Ectodermal cell (in vitro differentiated cells): ENCODE measurements around the gene TEX44. TPM values are rescaled to one million over a fixed set of nuclear protein-coding genes. Genes with fewer than 3 reads are reported as not detected.

Experiments used
- H3K27ac ChIP-seq: 2 replicates; pipeline ENCODE4 v1.7.0; 2013; ENCODE audit warnings: mild to moderate bottlenecking, low read depth, low read length; ENCODE audit not compliant: insufficient read depth, poor library complexity, severe bottlenecking
- H3K27me3 ChIP-seq: 2 replicates; pipeline ENCODE4 v1.7.0; 2013; ENCODE audit warnings: mild to moderate bottlenecking, low read length; ENCODE audit not compliant: insufficient read depth, control insufficient read depth, poor library complexity, severe bottlenecking
- H3K36me3 ChIP-seq: one replicate; pipeline ENCODE4 v1.7.0; 2013; ENCODE audit warnings: low read length; ENCODE audit not compliant: control insufficient read depth, insufficient read depth
- H3K4me1 ChIP-seq: one replicate; pipeline ENCODE4 v1.7.0; 2013; ENCODE audit warnings: low read length; ENCODE audit not compliant: control insufficient read depth, insufficient read depth
- H3K4me3 ChIP-seq: 2 replicates; pipeline ENCODE4 v1.7.0; 2013; ENCODE audit warnings: low read depth, low read length, control low read depth; ENCODE audit not compliant: insufficient read depth
- H3K9me3 ChIP-seq: 2 replicates; pipeline ENCODE4 v1.7.0; 2013; ENCODE audit warnings: mild to moderate bottlenecking, low read length, moderate library complexity; ENCODE audit not compliant: control insufficient read depth
- WGBS, 2 experiments: methylation state at CpG; one replicate each; pipeline ENCODE4 v1.1.7; 2013; ENCODE audit warnings: missing lambda C conversion rate in 2 of 2; 5-methylcytosine and 5-hydroxymethylcytosine counted together
- polyA plus RNA-seq, 4 experiments: library from polyadenylated mRNA; stranded (reverse); fragments of 50-300 nt; gene quantifications; one replicate each; pipeline ENCODE4 v1.2.3, GENCODE V29; 2013

TEX44 gene
- not detected for polyA plus RNA-seq (2013, experiment 1 of 4)
- polyA plus RNA-seq (2013, experiment 2 of 4) = not detected
- polyA plus RNA-seq (2013, experiment 3 of 4) = not detected
- not detected for polyA plus RNA-seq (2013, experiment 4 of 4)

- H3K4me1 ChIP-seq = peaks cover 8% of the 10 kb centered on the region
- no peak within 1 kb of the TSS for H3K27ac ChIP-seq
- no peaks in the 10 kb centered on the region for H3K27me3 ChIP-seq
- no peaks in the 10 kb centered on the region for H3K36me3 ChIP-seq
- no peaks in the 10 kb centered on the region for H3K9me3 ChIP-seq
- H3K4me3 ChIP-seq = no peak within 1 kb of the TSS
- WGBS, 2 experiments = 92 to 93% methylated on average over 6 of the region's 6 CpGs
These were observed at the start of gene TEX44 for GRCh38 chr2:231592636-231593145. TSS of gene TEX44 (plus strand) at chr2:231592864. CDS start at chr2:231592952, 88 bp downstream.

GRCh38 chr2:231545105-231545902 lies 47.4 kb upstream of the TEX44 start:
- Histone ChIP-seq H3K4me1 (no peaks in the 10 kb centered on the region), H3K4me3 (no peak overlapping the region), H3K27ac (no peak overlapping the region), H3K27me3 (no peaks in the 10 kb centered on the region), H3K36me3 (no peaks in the 10 kb centered on the region), H3K9me3 (peaks cover 4% of the 10 kb centered on the region)
- 92 to 94% methylated on average over 14 of the region's 14 CpGs for WGBS, 2 experiments

GRCh38 chr2:231546014-231546715 lies 46.5 kb upstream of the TEX44 start:
- peaks cover 4% of the 10 kb centered on the region for H3K9me3 ChIP-seq
- H3K4me3 ChIP-seq = no peak overlapping the region
- H3K27me3 ChIP-seq = no peaks in the 10 kb centered on the region
- H3K36me3 ChIP-seq = no peaks in the 10 kb centered on the region
- WGBS, 2 experiments = 89 to 93% methylated on average over 13 of the region's 13 CpGs
- no peak overlapping the region for H3K27ac ChIP-seq
- no peaks in the 10 kb centered on the region for H3K4me1 ChIP-seq

GRCh38 chr2:231547315-231548110 lies 45.2 kb upstream of the TEX44 start:
- WGBS, 2 experiments = 87 to 92% methylated on average over 11 to 12 of the region's 12 CpGs
- Histone ChIP-seq H3K27me3 (no peaks in the 10 kb centered on the region), H3K27ac (no peak overlapping the region), H3K9me3 (peaks cover 4% of the 10 kb centered on the region), H3K4me1 (no peaks in the 10 kb centered on the region), H3K36me3 (no peaks in the 10 kb centered on the region), H3K4me3 (no peak overlapping the region)

- Histone ChIP-seq H3K9me3 (no peaks in the 10 kb centered on the region), H3K36me3 (no peaks in the 10 kb centered on the region), H3K4me1 (no peaks in the 10 kb centered on the region), H3K27ac (no peak overlapping the region), H3K4me3 (no peak overlapping the region), H3K27me3 (no peaks in the 10 kb centered on the region)
- 71 to 78% methylated on average over 3 of the region's 3 CpGs for WGBS, 2 experiments
These were observed 43.9 kb upstream of the TEX44 start for GRCh38 chr2:231548752-231549151.

GRCh38 chr2:231549446-231550239 lies 43.0 kb upstream of the TEX44 start:
- H3K27ac ChIP-seq = no peak overlapping the region
- H3K9me3 ChIP-seq = no peaks in the 10 kb centered on the region
- no peak overlapping the region for H3K4me3 ChIP-seq
- no peaks in the 10 kb centered on the region for H3K27me3 ChIP-seq
- no peaks in the 10 kb centered on the region for H3K4me1 ChIP-seq
- no peaks in the 10 kb centered on the region for H3K36me3 ChIP-seq
- WGBS, 2 experiments = 85 to 87% methylated on average over 13 of the region's 13 CpGs

GRCh38 chr2:231552752-231553151 lies 39.9 kb upstream of the TEX44 start:
- H3K4me1 ChIP-seq = no peaks in the 10 kb centered on the region
- H3K27me3 ChIP-seq = no peaks in the 10 kb centered on the region
- H3K9me3 ChIP-seq = no peaks in the 10 kb centered on the region
- no peak overlapping the region for H3K27ac ChIP-seq
- no peak overlapping the region for H3K4me3 ChIP-seq
- no peaks in the 10 kb centered on the region for H3K36me3 ChIP-seq

- no peaks in the 10 kb centered on the region for H3K4me1 ChIP-seq
- WGBS, 2 experiments = 82 to 83% methylated on average over 8 of the region's 8 CpGs
- no peaks in the 10 kb centered on the region for H3K27me3 ChIP-seq
- H3K27ac ChIP-seq = no peak overlapping the region
- H3K36me3 ChIP-seq = no peaks in the 10 kb centered on the region
- no peak overlapping the region for H3K4me3 ChIP-seq
- H3K9me3 ChIP-seq = no peaks in the 10 kb centered on the region
These were observed 38.3 kb upstream of the TEX44 start for GRCh38 chr2:231554327-231554726.

- H3K36me3 ChIP-seq = no peaks in the 10 kb centered on the region
These were observed 37.7 kb upstream of the TEX44 start for GRCh38 chr2:231554748-231555545.

More at GRCh38 chr2:231554748-231555545, 37.7 kb upstream of the TEX44 start:
- Histone ChIP-seq H3K27ac (no peak overlapping the region), H3K9me3 (no peaks in the 10 kb centered on the region), H3K27me3 (no peaks in the 10 kb centered on the region), H3K4me1 (no peaks in the 10 kb centered on the region), H3K4me3 (no peak overlapping the region)
- WGBS, 2 experiments = 85 to 86% methylated on average over 14 of the region's 14 CpGs
